ENCODE measurements around the gene RTKN.

DNA sequence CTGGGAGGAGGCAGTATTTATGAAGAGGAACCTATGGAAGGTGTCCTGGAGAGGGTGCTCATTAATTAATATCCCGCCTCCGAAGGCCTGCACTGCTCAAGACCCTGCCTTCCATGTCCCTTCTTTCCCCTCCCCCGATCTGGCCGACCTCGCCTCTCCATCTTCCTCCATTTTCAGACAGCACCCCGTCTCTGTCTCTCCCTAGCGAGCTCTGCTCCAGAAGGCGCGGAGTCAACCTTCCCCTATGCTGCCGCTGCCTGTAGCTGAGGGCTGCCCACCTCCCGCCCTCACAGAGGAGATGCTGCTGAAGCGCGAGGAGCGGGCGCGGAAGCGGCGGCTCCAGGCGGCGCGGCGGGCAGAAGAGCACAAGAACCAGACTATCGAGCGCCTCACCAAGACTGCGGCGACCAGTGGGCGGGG is 15.4 kb upstream of the RTKN start:
- TF ChIP-seq EZH2 (IDR thresholded peaks at IDR 0.05; ENCODE audit: insufficient read depth, poor library complexity, severe bottlenecking): no peak
- TF ChIP-seq EZH2phosphoT487 (IDR thresholded peaks at IDR 0.05; ENCODE audit: insufficient read depth, low read depth): no peak
